ENCODE data around the gene ENTPD3.
"Not testable (repeated sequence)": the region's sequence is repeated elsewhere in the genome, so short reads cannot be mapped to it uniquely, and the experiment has no call there.

The ENTPD3 gene

GRCh38 chr3:40407007-40407406 is 20.0 kb downstream of the ENTPD3 start:
- DNase-seq = no peak

- DNase-seq = no peak
Measured at GRCh38 chr3:40407611-40408010, 20.6 kb downstream of the ENTPD3 start.

GRCh38 chr3:40414270-40414669 is 27.3 kb downstream of the ENTPD3 start:
- DNase-seq = no peak

- DNase-seq = no peak
Measured at GRCh38 chr3:40417845-40418543, 31.0 kb downstream of the ENTPD3 start.

GRCh38 chr3:40422861-40423260 is 35.9 kb downstream of the ENTPD3 start:
- DNase-seq = no peak

- no peak for DNase-seq
Measured at GRCh38 chr3:40427045-40427669, 40.2 kb downstream of the ENTPD3 start.

- no peak for DNase-seq
Measured at GRCh38 chr3:40432793-40433192, 45.8 kb downstream of the ENTPD3 start.

GRCh38 chr3:40437889-40438288 is 50.9 kb downstream of the ENTPD3 start:
- no peak for DNase-seq

- no peak for DNase-seq
Measured at GRCh38 chr3:40445062-40445461, 58.1 kb downstream of the ENTPD3 start.

- DNase-seq = no peak
Measured at GRCh38 chr3:40445880-40446279, 58.9 kb downstream of the ENTPD3 start.

- no peak for DNase-seq
Measured at GRCh38 chr3:40450438-40450837, 63.5 kb downstream of the ENTPD3 start.

- DNase-seq = no peak
Measured at GRCh38 chr3:40451551-40451950, 64.6 kb downstream of the ENTPD3 start.

GRCh38 chr3:40452057-40452456 is 65.1 kb downstream of the ENTPD3 start:
- no peak for DNase-seq

GRCh38 chr3:40452562-40452875 is 65.5 kb downstream of the ENTPD3 start:
- no peak for DNase-seq

- peak; percentile 98 for DNase-seq
Measured at GRCh38 chr3:40452876-40453730, 66.1 kb downstream of the ENTPD3 start.

- no peak for DNase-seq
Measured at GRCh38 chr3:40453933-40454332, 66.9 kb downstream of the ENTPD3 start.

- no peak for DNase-seq
Measured at GRCh38 chr3:40455328-40455727, 68.3 kb downstream of the ENTPD3 start.

GRCh38 chr3:40456279-40456939 is 69.4 kb downstream of the ENTPD3 start:
- no peak for DNase-seq

- peak; percentile 95 for DNase-seq
Measured at GRCh38 chr3:40456940-40457823, 70.2 kb downstream of the ENTPD3 start, which contains the start of gene RPL14. RPL14 (plus strand) TSS chr3:40457339; CDS start chr3:40457472, 133 bp downstream.

- DNase-seq = no peak
Measured at GRCh38 chr3:40458473-40458872, 71.5 kb downstream of the ENTPD3 start.

GRCh38 chr3:40460481-40460880 is 73.5 kb downstream of the ENTPD3 start:
- not testable (repeated sequence) for DNase-seq

GRCh38 chr3:40461161-40461560 is 74.2 kb downstream of the ENTPD3 start:
- no peak for DNase-seq
